GM18867 (cell line): ENCODE data around the gene SNX9.

Experiments used
- ATAC-seq: cut with Tn5 transposase; IDR thresholded peaks from one replicate; pipeline ENCODE4 v1.9.1; 2021; ENCODE audit warnings: mild to moderate bottlenecking, moderate library complexity; ENCODE audit not compliant: unreplicated experiment

The SNX9 gene

GRCh38 chr6:157989541-157990289, 166.7 kb downstream of the SNX9 start:
- ATAC-seq, result no peak

- ATAC-seq, result no peak
Observed at GRCh38 chr6:157990321-157991066, 167.4 kb downstream of the SNX9 start.

- no peak for ATAC-seq
Observed at GRCh38 chr6:157991067-157991432, 168.0 kb downstream of the SNX9 start.

- no peak for ATAC-seq
Observed at GRCh38 chr6:157993076-157993475, 170.0 kb downstream of the SNX9 start.

GRCh38 chr6:157994125-157994795, 171.2 kb downstream of the SNX9 start:
- ATAC-seq, result no peak
